Neural cell (in vitro differentiated cells): Measurements from ENCODE around the gene RNF113B. TPM values are rescaled to one million over a fixed set of nuclear protein-coding genes. Genes with fewer than 3 reads are reported as not detected.

ENCODE experiments used
- H2AFZ ChIP-seq: fragments of 200-600, 300-800 bp; sonication (generic), shearing (Covaris generic); 2 replicates; pipeline ENCODE4 v1.6.0; 2014; ENCODE audit warnings: low read depth, mild to moderate bottlenecking, antibody characterized with exemption, low read length, moderate library complexity
- H3F3A ChIP-seq: fragments of 200-600 bp; shearing (Covaris generic); 2 replicates; pipeline ENCODE4 v1.6.1; 2016; ENCODE audit warnings: mild to moderate bottlenecking, moderate library complexity, mixed read lengths, antibody characterized with exemption, low read length; ENCODE audit not compliant: insufficient read depth, poor library complexity, severe bottlenecking
- H3K27ac ChIP-seq: fragments of 200-600, 300-800 bp; sonication (generic), shearing (Covaris generic); 2 replicates; pipeline ENCODE4 v1.5.1; 2014; ENCODE audit warnings: mild to moderate bottlenecking, low read length, moderate library complexity
- H3K27me3 ChIP-seq: fragments of 300-800, 200-600 bp; sonication (generic), shearing (Covaris generic); 2 replicates; pipeline ENCODE4 v1.6.0; 2014; ENCODE audit warnings: mild to moderate bottlenecking, low read depth, low read length, moderate library complexity; ENCODE audit not compliant: insufficient read depth
- H3K36me3 ChIP-seq: fragments of 300-800, 200-600 bp; sonication (generic), shearing (Covaris generic); 2 replicates; pipeline ENCODE4 v1.5.1; 2014; ENCODE audit warnings: mild to moderate bottlenecking, antibody characterized with exemption, low read length, moderate library complexity; ENCODE audit not compliant: insufficient read depth
- H3K4me2 ChIP-seq: fragments of 300-800, 200-600 bp; sonication (generic), shearing (Covaris generic); 2 replicates; pipeline ENCODE4 v1.6.0; 2014; ENCODE audit warnings: mild to moderate bottlenecking, low read length
- H3K4me3 ChIP-seq: fragments of 300-800, 200-600 bp; sonication (generic), shearing (Covaris generic); 2 replicates; pipeline ENCODE4 v1.5.1; 2014; ENCODE audit warnings: mild to moderate bottlenecking, low read length, moderate library complexity
- H3K79me2 ChIP-seq: fragments of 200-600 bp; shearing (Covaris generic); replicated peaks from 2 replicates; pipeline ENCODE4 v1.6.0; 2014; ENCODE audit warnings: mild to moderate bottlenecking, low read length, moderate library complexity; ENCODE audit not compliant: insufficient read depth
- H3K9ac ChIP-seq: fragments of 300-800, 200-600 bp; sonication (generic), shearing (Covaris generic); 2 replicates; pipeline ENCODE4 v1.6.1; 2016; ENCODE audit warnings: mild to moderate bottlenecking, low read length, mixed read lengths
- H3K9me2 ChIP-seq: fragments of 200-600 bp; shearing (Covaris generic); 2 replicates; pipeline ENCODE4 v1.6.1; 2016; ENCODE audit warnings: mild to moderate bottlenecking, low read length, mixed read lengths; ENCODE audit not compliant: insufficient read depth
- H3K9me3 ChIP-seq: fragments of 200-600, 300-800 bp; sonication (generic), shearing (Covaris generic); 2 replicates; pipeline ENCODE4 v1.6.1; 2016; ENCODE audit warnings: mild to moderate bottlenecking, mixed run types, low read length, moderate library complexity, mixed read lengths
- H4K20me1 ChIP-seq: fragments of 200-600 bp; shearing (Covaris generic); 2 replicates; pipeline ENCODE4 v1.6.1; 2016; ENCODE audit warnings: mild to moderate bottlenecking, mixed run types; ENCODE audit not compliant: insufficient read depth
- EP300 ChIP-seq: fragments of 450-650 bp; conservative IDR thresholded peaks from 2 replicates; pipeline ENCODE4 v1.6.1; 2014; ENCODE audit warnings: antibody characterized with exemption, mild to moderate bottlenecking, moderate library complexity; ENCODE audit not compliant: poor library complexity, severe bottlenecking
- EZH2 ChIP-seq: fragments of 200-600, 300-800 bp; shearing (Covaris generic), sonication (generic); IDR thresholded peaks from 2 replicates; pipeline ENCODE4 v1.6.1; 2014; ENCODE audit warnings: antibody characterized with exemption, low read length, borderline replicate concordance, mild to moderate bottlenecking; ENCODE audit not compliant: insufficient read depth, poor library complexity, severe bottlenecking
- MXI1 ChIP-seq: fragments of 450-650 bp; conservative IDR thresholded peaks from 2 replicates; pipeline ENCODE4 v1.6.1; 2014; ENCODE audit warnings: antibody characterized with exemption, mild to moderate bottlenecking; ENCODE audit not compliant: poor library complexity, severe bottlenecking
- POLR2AphosphoS5 ChIP-seq: IDR thresholded peaks from 2 replicates; pipeline ENCODE4 v1.6.1; 2012
- RAD21 ChIP-seq: fragments of 450-650 bp; conservative IDR thresholded peaks from 2 replicates; pipeline ENCODE4 v1.6.1; 2014; ENCODE audit warnings: antibody characterized with exemption, mild to moderate bottlenecking, moderate library complexity
- SMC3 ChIP-seq: fragments of 450-650 bp; conservative IDR thresholded peaks from 2 replicates; pipeline ENCODE4 v1.6.1; 2014; ENCODE audit warnings: antibody characterized with exemption, mild to moderate bottlenecking, moderate library complexity; ENCODE audit not compliant: poor library complexity
- TAF1 ChIP-seq: IDR thresholded peaks from 2 replicates; pipeline ENCODE4 v1.6.1; 2012; ENCODE audit warnings: low read depth
- polyA plus RNA-seq: library from polyadenylated mRNA; depleted of rRNA; stranded (reverse); fragments of >200 nt; gene quantifications from 2 replicates; pipeline ENCODE4 v1.2.3, GENCODE V29; 2014
- TF ChIP-seq, protein P1 (sequence below): fragments of 450-650 bp; IDR thresholded peaks from 2 replicates; pipeline ENCODE4 v1.5.1; 2014; ENCODE audit warnings: antibody characterized with exemption, mild to moderate bottlenecking, moderate library complexity; ENCODE audit not compliant: poor library complexity, severe bottlenecking
- TF ChIP-seq, protein P2 (sequence below): IDR thresholded peaks from 2 replicates; pipeline ENCODE4 v1.6.1; 2012; ENCODE audit warnings: borderline replicate concordance

RNF113B gene
- polyA plus RNA-seq, 1 donor from 2014 or later, result not detected

DNA sequence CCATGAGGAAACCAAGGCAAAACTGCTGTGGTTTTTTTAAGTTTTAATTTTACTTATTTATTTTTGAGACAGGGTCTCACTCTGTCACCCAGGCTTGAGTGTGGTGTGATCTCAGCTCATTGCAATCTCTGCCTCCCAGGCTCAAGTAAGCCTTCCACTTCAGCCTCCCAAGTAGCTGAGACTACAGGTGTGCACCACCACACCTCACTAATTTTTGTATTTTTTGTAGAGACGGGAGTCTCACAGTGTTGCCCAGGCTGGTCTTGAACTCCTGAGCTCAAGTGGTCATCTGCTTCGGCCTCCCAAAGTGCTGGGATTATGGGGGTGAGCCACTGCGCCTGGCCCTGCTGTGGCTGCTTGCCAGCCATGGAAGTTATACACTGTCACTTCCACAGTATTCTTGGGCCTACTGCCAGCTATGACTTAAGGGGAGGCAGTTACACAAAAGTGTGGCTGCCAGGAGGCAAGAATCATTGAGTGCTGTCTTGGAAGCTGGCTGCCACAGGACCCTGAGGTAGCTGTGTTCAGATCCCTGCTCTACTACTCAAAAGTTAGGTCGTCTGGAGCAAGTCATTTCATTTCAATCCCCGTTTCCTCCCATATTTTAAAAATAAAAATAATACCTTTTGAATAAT, 21.5 kb downstream of the RNF113B start:
- no peaks in the 10 kb centered on the region for H3K9me3 ChIP-seq
- no peak overlapping the region for H3K4me3 ChIP-seq
- H3K4me2 ChIP-seq, result no peak overlapping the region
- H3K79me2 ChIP-seq, result peaks cover 78% of the 10 kb centered on the region
- no peaks in the 10 kb centered on the region for H4K20me1 ChIP-seq
- no peak overlapping the region for H3K27ac ChIP-seq
- H3K9ac ChIP-seq, result no peak overlapping the region
- no peaks in the 10 kb centered on the region for H3K9me2 ChIP-seq
- no peaks in the 10 kb centered on the region for H3F3A ChIP-seq
- H2AFZ ChIP-seq, result no peak overlapping the region
- peaks cover 6% of the 10 kb centered on the region for H3K36me3 ChIP-seq
- H3K27me3 ChIP-seq, result no peaks in the 10 kb centered on the region
- TF ChIP-seq MXI1 (no peak), POLR2AphosphoS5 (no peak), EZH2 (no peak), SMC3 (no peak), TAF1 (no peak), EP300 (no peak), RAD21 (no peak)
- TF ChIP-seq, protein P1, sequence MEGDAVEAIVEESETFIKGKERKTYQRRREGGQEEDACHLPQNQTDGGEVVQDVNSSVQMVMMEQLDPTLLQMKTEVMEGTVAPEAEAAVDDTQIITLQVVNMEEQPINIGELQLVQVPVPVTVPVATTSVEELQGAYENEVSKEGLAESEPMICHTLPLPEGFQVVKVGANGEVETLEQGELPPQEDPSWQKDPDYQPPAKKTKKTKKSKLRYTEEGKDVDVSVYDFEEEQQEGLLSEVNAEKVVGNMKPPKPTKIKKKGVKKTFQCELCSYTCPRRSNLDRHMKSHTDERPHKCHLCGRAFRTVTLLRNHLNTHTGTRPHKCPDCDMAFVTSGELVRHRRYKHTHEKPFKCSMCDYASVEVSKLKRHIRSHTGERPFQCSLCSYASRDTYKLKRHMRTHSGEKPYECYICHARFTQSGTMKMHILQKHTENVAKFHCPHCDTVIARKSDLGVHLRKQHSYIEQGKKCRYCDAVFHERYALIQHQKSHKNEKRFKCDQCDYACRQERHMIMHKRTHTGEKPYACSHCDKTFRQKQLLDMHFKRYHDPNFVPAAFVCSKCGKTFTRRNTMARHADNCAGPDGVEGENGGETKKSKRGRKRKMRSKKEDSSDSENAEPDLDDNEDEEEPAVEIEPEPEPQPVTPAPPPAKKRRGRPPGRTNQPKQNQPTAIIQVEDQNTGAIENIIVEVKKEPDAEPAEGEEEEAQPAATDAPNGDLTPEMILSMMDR, result no peak
- TF ChIP-seq, protein P2, sequence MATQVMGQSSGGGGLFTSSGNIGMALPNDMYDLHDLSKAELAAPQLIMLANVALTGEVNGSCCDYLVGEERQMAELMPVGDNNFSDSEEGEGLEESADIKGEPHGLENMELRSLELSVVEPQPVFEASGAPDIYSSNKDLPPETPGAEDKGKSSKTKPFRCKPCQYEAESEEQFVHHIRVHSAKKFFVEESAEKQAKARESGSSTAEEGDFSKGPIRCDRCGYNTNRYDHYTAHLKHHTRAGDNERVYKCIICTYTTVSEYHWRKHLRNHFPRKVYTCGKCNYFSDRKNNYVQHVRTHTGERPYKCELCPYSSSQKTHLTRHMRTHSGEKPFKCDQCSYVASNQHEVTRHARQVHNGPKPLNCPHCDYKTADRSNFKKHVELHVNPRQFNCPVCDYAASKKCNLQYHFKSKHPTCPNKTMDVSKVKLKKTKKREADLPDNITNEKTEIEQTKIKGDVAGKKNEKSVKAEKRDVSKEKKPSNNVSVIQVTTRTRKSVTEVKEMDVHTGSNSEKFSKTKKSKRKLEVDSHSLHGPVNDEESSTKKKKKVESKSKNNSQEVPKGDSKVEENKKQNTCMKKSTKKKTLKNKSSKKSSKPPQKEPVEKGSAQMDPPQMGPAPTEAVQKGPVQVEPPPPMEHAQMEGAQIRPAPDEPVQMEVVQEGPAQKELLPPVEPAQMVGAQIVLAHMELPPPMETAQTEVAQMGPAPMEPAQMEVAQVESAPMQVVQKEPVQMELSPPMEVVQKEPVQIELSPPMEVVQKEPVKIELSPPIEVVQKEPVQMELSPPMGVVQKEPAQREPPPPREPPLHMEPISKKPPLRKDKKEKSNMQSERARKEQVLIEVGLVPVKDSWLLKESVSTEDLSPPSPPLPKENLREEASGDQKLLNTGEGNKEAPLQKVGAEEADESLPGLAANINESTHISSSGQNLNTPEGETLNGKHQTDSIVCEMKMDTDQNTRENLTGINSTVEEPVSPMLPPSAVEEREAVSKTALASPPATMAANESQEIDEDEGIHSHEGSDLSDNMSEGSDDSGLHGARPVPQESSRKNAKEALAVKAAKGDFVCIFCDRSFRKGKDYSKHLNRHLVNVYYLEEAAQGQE, result no peak

DNA sequence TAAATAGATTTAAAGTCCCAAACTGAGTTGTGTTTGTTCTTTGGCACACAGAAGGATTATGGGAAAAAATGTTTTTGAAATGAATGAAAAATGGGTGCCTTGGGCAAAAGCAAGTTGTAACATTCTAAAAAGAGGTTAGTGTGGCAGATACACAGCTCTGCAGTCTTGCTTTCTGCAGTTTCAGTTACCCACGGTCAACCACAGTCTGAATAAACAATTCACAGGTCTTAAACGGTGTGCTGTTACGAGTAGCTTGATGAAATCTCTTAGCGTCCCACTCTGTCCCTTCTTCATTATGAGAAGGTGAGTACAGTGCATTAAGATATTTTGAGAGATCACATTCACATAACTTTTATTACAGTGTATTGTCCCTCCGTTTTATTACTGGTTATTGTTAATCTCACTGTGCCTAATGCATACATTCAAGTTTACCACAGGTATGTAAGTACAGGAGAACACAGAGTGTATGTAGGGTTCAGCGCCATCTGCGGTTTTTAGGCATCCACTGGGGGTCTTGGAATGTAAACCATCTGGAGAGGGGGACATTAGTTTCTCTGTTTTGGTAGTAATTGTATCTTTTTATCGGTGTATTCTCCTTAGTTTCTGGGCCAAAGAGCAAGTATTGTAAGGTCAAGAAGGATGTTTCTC, 26.1 kb downstream of the RNF113B start:
- Histone ChIP-seq H3K4me2 (no peak overlapping the region), H3K79me2 (peaks cover 81% of the 10 kb centered on the region), H3K27me3 (no peaks in the 10 kb centered on the region), H3K4me3 (no peak overlapping the region), H3K9ac (no peak overlapping the region), H3K36me3 (no peaks in the 10 kb centered on the region), H4K20me1 (no peaks in the 10 kb centered on the region), H2AFZ (no peak overlapping the region), H3K9me3 (no peaks in the 10 kb centered on the region), H3K27ac (no peak overlapping the region), H3F3A (no peaks in the 10 kb centered on the region), H3K9me2 (no peaks in the 10 kb centered on the region)
- TF ChIP-seq EZH2 (no peak), EP300 (no peak), TAF1 (no peak), MXI1 (no peak), SMC3 (no peak), POLR2AphosphoS5 (no peak), RAD21 (no peak)
- TF ChIP-seq, protein P2, result no peak
- TF ChIP-seq, protein P1, result no peak
